Activated naive CD8-positive, alpha-beta T cell treated with anti-CD3 and anti-CD28 coated beads, Interleukin-2, amount 50 U/mL, for 24 hours (primary cell): ENCODE results near the gene CRIM1.

Source experiments
- ATAC-seq: fragments of 150-1000 bp; cut with Tn5 transposase; one replicate; pipeline ENCODE4 v1.10.0; 2021
- DNase-seq: peaks from one replicate; pipeline ENCODE4 v3.0.0; 2021
- H3K27ac Mint-ChIP-seq: one replicate; pipeline ENCODE4 v1.8.0; 2021; ENCODE audit warnings: mild to moderate bottlenecking, mixed read lengths
- H3K27me3 Mint-ChIP-seq: one replicate; pipeline ENCODE4 v1.8.0; 2021; ENCODE audit warnings: mixed read lengths
- H3K36me3 Mint-ChIP-seq: one replicate; pipeline ENCODE4 v1.8.0; 2021; ENCODE audit warnings: low read depth, mixed read lengths
- H3K4me1 Mint-ChIP-seq: one replicate; pipeline ENCODE4 v1.8.0; 2021; ENCODE audit warnings: mixed read lengths
- H3K4me3 Mint-ChIP-seq: one replicate; pipeline ENCODE4 v1.8.0; 2021; ENCODE audit warnings: mild to moderate bottlenecking, moderate library complexity, mixed read lengths
- H3K9me3 Mint-ChIP-seq: one replicate; pipeline ENCODE4 v1.8.0; 2021; ENCODE audit warnings: mixed read lengths

Gene CRIM1

DNA sequence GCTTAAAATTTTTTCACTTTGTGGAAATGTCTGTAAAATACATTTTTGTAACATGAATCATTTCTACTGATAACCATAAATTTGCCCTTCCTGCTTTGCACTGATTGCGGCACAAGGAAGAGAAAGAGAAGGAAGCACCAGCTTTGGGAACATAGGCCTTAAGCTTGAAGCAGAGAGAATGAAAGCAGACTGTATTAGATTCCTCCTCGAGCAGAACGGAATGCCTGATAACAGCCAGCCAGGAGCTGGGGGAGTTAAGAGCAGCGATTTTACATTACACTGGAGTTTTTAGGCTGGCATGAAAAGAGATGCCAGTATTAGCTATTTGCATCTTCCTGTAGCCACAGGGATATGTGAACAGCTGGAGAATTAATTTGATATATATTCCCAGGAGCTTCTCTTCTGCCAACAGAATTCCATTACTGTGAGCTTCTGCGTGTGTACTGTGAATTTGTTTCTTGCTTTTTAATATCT is 33.5 kb downstream of the CRIM1 start:
- DNase-seq (no peak), ATAC-seq (no peak)
- H3K9me3 Mint-ChIP-seq, result no peaks in the 10 kb centered on the region
- H3K36me3 Mint-ChIP-seq, result no peaks in the 10 kb centered on the region
- H3K4me3 Mint-ChIP-seq, result no peak overlapping the region
- H3K4me1 Mint-ChIP-seq, result peaks cover 9% of the 10 kb centered on the region
- no peak overlapping the region for H3K27ac Mint-ChIP-seq
- no peaks in the 10 kb centered on the region for H3K27me3 Mint-ChIP-seq

- H3K4me1 Mint-ChIP-seq, result peaks cover 9% of the 10 kb centered on the region
- H3K9me3 Mint-ChIP-seq, result no peaks in the 10 kb centered on the region
- DNase-seq (no peak), ATAC-seq (no peak)
- H3K27ac Mint-ChIP-seq, result no peak overlapping the region
- no peaks in the 10 kb centered on the region for H3K36me3 Mint-ChIP-seq
- no peaks in the 10 kb centered on the region for H3K27me3 Mint-ChIP-seq
- no peak overlapping the region for H3K4me3 Mint-ChIP-seq
Measured at GRCh38 chr2:36389577-36389976, 34.0 kb downstream of the CRIM1 start.

DNA sequence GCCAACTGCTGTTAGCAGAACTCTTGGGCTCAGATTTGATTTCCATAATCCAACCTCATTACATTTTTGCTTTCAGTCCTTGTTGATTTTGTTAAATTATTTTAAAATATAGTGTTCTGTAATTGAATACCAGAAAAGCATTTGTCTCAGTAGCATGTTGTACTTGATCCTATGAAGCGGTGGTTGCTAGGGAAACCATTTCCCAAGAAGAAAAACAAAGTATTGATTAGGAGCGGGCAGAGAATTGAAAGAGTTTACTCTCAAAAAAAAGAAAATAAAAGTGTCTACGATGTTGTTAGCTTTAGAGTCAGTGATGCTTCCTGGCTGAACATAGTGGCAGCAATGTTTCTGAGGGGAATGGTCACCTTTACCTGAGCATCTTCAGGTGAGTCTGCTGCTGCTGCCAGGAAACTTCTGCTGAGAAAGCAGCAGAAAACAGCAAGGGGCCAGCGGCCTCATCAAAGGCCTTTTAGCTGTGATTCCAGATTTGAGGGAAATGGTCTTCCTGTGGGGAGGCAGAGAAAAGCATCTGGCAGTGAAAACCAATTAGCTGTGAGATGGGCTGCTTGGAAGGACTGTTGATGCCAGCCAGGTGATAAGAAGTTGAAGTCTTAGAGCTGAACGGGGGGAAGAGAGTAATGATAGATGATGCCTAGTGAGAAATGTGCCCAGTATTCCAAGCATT is 37.1 kb downstream of the CRIM1 start:
- no peaks in the 10 kb centered on the region for H3K27me3 Mint-ChIP-seq
- H3K27ac Mint-ChIP-seq, result no peak overlapping the region
- no peak overlapping the region for H3K4me3 Mint-ChIP-seq
- peaks cover 2% of the 10 kb centered on the region for H3K4me1 Mint-ChIP-seq
- DNase-seq, result no peak
- peaks cover 6% of the 10 kb centered on the region for H3K36me3 Mint-ChIP-seq
- ATAC-seq, result no peak
- H3K9me3 Mint-ChIP-seq, result no peaks in the 10 kb centered on the region

DNA sequence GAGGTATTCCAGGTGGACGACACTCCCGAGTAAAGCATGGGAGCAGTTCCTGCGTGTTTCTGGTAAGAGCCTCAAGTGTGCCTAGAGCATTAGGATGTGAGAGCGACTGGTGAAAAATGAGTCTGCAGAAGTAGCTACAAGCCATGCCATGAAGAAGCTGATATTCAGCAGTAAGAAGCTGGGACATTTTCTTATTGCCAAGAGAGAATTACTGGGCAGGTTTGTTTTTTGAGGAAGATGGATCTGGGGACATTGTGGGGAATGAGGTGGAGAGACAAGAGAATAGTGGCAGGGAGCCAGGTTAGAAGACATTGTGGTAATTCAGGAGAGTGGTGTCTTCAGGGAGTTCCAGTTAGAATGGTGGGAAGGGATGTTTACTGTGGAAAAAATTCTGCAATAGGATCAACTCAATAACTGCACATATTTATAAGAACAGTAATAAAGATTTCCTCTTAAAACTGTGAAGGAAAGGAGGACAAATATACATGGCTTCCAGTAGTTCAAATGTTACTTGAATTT is 38.2 kb downstream of the CRIM1 start:
- Mint-ChIP-seq H3K27ac (no peak overlapping the region), H3K27me3 (no peaks in the 10 kb centered on the region), H3K4me3 (no peak overlapping the region), H3K4me1 (no peaks in the 10 kb centered on the region), H3K36me3 (peaks cover 6% of the 10 kb centered on the region), H3K9me3 (no peaks in the 10 kb centered on the region)
- DNase-seq, result no peak
- no peak for ATAC-seq

DNA sequence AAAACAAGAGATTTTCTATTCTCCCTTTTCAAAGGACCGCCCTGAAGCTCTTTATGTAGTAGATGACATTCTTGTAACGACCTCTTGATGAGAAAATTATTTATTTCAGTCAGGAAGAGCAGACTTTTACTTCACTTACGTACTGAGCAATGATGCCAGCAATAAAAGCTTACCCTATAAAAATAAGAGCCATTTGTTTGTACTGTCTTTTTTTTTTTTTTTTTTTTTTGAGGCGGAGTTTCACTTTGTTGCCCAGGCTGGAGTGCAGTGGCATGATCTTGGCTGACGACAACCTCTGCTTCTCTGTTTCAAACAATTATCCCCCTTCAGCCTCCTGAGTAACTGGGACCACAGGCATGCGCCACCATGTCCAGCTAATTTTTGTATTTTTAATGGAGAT is 39.2 kb downstream of the CRIM1 start:
- no peak overlapping the region for H3K27ac Mint-ChIP-seq
- H3K36me3 Mint-ChIP-seq, result peaks cover 6% of the 10 kb centered on the region
- ATAC-seq (no peak), DNase-seq (no peak)
- no peaks in the 10 kb centered on the region for H3K4me1 Mint-ChIP-seq
- H3K9me3 Mint-ChIP-seq, result no peaks in the 10 kb centered on the region
- no peak overlapping the region for H3K4me3 Mint-ChIP-seq
- no peaks in the 10 kb centered on the region for H3K27me3 Mint-ChIP-seq

GRCh38 chr2:36395866-36396265 is 40.3 kb downstream of the CRIM1 start:
- DNase-seq (no peak), ATAC-seq (no peak)
- H3K9me3 Mint-ChIP-seq, result no peaks in the 10 kb centered on the region
- H3K4me3 Mint-ChIP-seq, result no peak overlapping the region
- peaks cover 6% of the 10 kb centered on the region for H3K36me3 Mint-ChIP-seq
- H3K4me1 Mint-ChIP-seq, result no peaks in the 10 kb centered on the region
- H3K27ac Mint-ChIP-seq, result no peak overlapping the region
- no peaks in the 10 kb centered on the region for H3K27me3 Mint-ChIP-seq

DNA sequence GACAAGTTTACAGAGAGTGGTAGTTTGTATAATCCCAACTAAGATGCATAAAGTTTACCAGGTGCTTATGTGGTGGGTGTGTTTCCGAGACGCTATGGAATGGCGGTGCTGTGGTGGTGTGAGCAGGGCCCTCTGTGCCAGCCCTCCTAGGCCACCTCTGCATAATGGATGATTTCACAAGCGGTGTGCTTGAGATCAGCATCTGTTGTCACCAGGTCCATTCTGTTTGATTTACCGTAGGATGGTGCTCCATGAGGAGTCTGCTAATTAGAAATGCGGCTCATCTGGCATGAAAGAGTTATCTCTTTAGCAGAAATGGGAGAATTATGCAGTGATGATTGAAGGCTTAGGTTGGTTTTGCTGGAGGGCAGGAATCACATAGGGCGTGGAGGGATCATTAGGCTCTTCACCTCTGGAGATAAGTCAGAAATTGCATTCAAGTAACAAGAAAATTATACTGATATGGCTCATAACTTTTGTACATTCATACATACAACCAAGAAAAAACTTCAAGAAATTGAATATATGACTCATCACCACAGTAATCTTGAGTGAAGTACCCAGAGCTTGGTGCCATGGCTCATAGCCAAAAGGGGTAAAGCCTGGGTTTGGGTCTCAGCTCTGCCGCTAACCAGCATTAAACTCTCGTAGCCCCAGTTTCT is 41.4 kb downstream of the CRIM1 start:
- no peak for ATAC-seq

GRCh38 chr2:36397728-36398413 is 42.3 kb downstream of the CRIM1 start:
- no peaks in the 10 kb centered on the region for H3K27me3 Mint-ChIP-seq
- ATAC-seq, result no peak
- no peaks in the 10 kb centered on the region for H3K4me1 Mint-ChIP-seq
- no peak overlapping the region for H3K27ac Mint-ChIP-seq
- peaks cover 6% of the 10 kb centered on the region for H3K36me3 Mint-ChIP-seq
- DNase-seq, result no peak
- H3K9me3 Mint-ChIP-seq, result no peaks in the 10 kb centered on the region
- no peak overlapping the region for H3K4me3 Mint-ChIP-seq

More for the DNA sequence above, 41.4 kb downstream of the CRIM1 start:
- Mint-ChIP-seq H3K9me3 (no peaks in the 10 kb centered on the region), H3K4me3 (no peak overlapping the region), H3K4me1 (no peaks in the 10 kb centered on the region), H3K27me3 (no peaks in the 10 kb centered on the region), H3K36me3 (peaks cover 6% of the 10 kb centered on the region), H3K27ac (no peak overlapping the region)
- DNase-seq, result no peak

DNA sequence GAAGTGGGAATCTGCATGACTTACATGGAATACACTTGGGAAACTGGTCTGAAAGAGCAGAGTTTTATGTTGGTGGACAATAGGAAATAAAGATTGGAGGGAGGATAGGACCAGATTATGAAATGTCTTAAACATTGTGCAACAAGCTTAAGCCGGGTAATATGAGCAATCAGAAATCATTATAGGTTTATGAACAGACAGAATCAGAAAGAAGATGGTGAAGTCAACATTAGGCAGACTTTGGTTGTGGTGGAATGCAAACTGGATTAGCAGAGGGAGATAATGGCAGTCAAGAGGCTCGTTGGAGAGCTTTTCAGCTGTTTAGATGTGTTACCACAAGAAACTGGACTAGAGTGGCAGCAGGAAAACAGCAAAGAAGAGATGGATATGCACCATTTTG is 43.5 kb downstream of the CRIM1 start:
- no peak for ATAC-seq
- Mint-ChIP-seq H3K27ac (no peak overlapping the region), H3K36me3 (peaks cover 6% of the 10 kb centered on the region), H3K27me3 (no peaks in the 10 kb centered on the region), H3K4me1 (no peaks in the 10 kb centered on the region), H3K4me3 (no peak overlapping the region), H3K9me3 (no peaks in the 10 kb centered on the region)
- no peak for DNase-seq

GRCh38 chr2:36403675-36404230 is 48.2 kb downstream of the CRIM1 start:
- peaks cover 2% of the 10 kb centered on the region for H3K27me3 Mint-ChIP-seq
- H3K9me3 Mint-ChIP-seq, result no peaks in the 10 kb centered on the region
- ATAC-seq (peak; percentile 96), DNase-seq (no peak)
- no peaks in the 10 kb centered on the region for H3K36me3 Mint-ChIP-seq
- no peak overlapping the region for H3K27ac Mint-ChIP-seq
- no peak overlapping the region for H3K4me3 Mint-ChIP-seq
- peaks cover 3% of the 10 kb centered on the region for H3K4me1 Mint-ChIP-seq

- H3K27me3 Mint-ChIP-seq, result peaks cover 2% of the 10 kb centered on the region
- H3K27ac Mint-ChIP-seq, result no peak overlapping the region
- no peak for ATAC-seq
- DNase-seq, result no peak
- no peak overlapping the region for H3K4me3 Mint-ChIP-seq
- H3K36me3 Mint-ChIP-seq, result no peaks in the 10 kb centered on the region
- no peaks in the 10 kb centered on the region for H3K9me3 Mint-ChIP-seq
- H3K4me1 Mint-ChIP-seq, result peaks cover 3% of the 10 kb centered on the region
Measured at GRCh38 chr2:36404318-36404717, 48.7 kb downstream of the CRIM1 start.

DNA sequence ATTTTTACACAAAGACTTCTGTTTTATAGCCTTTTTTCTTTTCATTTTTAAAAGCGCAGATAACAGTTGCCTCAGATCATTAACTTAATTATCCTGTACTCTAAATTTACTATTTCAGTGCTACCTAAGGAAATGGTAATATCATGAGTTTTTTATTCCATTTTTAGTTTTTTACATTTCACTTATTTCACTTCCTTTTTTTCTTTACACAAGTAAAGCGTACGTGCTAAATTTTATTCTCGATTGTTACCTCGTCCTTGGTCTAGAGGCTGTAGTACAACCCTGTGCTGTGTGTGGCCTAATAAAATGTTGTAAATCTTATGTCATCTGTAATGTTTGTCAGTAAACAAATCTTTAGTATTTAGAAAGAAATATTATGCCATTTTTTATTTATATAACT is 49.2 kb downstream of the CRIM1 start:
- H3K4me1 Mint-ChIP-seq, result peaks cover 3% of the 10 kb centered on the region
- no peak overlapping the region for H3K27ac Mint-ChIP-seq
- H3K4me3 Mint-ChIP-seq, result no peak overlapping the region
- peaks cover 2% of the 10 kb centered on the region for H3K27me3 Mint-ChIP-seq
- no peak for ATAC-seq
- DNase-seq, result no peak
- no peaks in the 10 kb centered on the region for H3K9me3 Mint-ChIP-seq
- H3K36me3 Mint-ChIP-seq, result no peaks in the 10 kb centered on the region

DNA sequence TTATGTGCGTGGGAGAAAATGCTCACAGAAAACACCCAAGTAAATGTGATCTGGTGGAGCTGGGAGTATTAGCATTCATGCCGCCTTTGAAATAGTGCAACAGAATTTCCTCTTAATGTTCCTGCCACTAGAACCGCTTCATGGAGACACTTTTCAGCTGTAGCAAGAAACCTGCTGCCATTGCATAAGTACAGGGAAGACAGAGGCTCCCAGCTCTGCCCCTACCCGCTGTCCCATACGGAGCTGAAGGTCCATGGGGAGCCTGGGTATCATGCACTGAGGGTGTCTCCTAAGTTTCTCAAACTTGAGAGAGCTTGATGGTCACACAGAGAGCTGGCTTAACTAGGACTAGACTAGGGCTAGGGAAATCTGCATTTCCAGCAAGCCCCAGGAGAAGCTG is 49.6 kb downstream of the CRIM1 start:
- no peak for ATAC-seq

DNA sequence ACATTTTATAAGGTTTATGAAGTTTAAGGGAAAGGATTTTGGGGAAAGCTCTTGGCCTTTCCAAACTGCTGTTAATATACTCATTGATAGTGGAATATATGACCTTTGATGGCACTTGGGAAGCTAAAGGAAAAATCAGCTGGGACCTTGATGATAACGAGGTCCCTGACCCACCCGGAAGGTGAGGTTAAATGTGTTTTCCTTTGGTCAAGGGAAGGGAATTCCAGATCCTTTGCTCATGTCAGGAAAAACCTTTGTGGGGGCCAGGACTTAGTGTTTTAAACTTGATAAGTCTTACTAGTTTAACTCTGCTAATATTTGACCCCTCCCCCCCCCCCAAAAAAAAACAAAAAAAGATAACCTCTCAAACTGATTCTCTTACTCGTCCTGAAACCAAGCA is 50.7 kb downstream of the CRIM1 start:
- peaks cover 2% of the 10 kb centered on the region for H3K27me3 Mint-ChIP-seq
- no peak for ATAC-seq
- H3K4me1 Mint-ChIP-seq, result peaks cover 3% of the 10 kb centered on the region
- no peaks in the 10 kb centered on the region for H3K36me3 Mint-ChIP-seq
- H3K27ac Mint-ChIP-seq, result no peak overlapping the region
- H3K4me3 Mint-ChIP-seq, result no peak overlapping the region
- H3K9me3 Mint-ChIP-seq, result no peaks in the 10 kb centered on the region
- DNase-seq, result no peak

More for the DNA sequence above, 49.6 kb downstream of the CRIM1 start:
- H3K9me3 Mint-ChIP-seq, result no peaks in the 10 kb centered on the region
- H3K27me3 Mint-ChIP-seq, result peaks cover 2% of the 10 kb centered on the region
- peaks cover 3% of the 10 kb centered on the region for H3K4me1 Mint-ChIP-seq
- H3K27ac Mint-ChIP-seq, result no peak overlapping the region
- no peak for DNase-seq
- no peaks in the 10 kb centered on the region for H3K36me3 Mint-ChIP-seq
- no peak overlapping the region for H3K4me3 Mint-ChIP-seq

DNA sequence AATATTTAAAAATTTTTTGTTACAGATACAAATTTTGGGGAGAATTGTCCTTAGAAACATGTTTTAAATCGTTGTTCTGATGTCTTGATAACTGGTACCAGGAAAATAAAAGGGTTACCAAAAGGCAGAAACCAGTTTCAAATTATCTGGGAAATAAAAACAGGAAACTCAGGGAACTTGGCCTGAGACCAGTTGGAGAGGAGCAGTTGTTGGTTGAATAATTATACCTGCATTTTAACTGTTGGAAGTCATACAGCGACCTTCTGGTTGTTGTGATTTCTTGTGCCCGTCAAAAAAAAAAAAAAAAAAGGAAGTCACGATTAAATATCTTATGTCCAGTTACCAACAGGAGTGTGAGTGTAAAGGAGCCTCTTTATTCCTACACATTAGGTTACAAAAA is 51.8 kb downstream of the CRIM1 start:
- ATAC-seq, result no peak
- no peak for DNase-seq
- Mint-ChIP-seq H3K4me3 (no peak overlapping the region), H3K9me3 (no peaks in the 10 kb centered on the region), H3K4me1 (peaks cover 3% of the 10 kb centered on the region), H3K27ac (no peak overlapping the region), H3K36me3 (no peaks in the 10 kb centered on the region), H3K27me3 (peaks cover 2% of the 10 kb centered on the region)
